Measurements from ENCODE around the gene MYT1. TPM values are rescaled to one million over a fixed set of nuclear protein-coding genes. Genes with fewer than 3 reads are reported as not detected.

The MYT1 gene
- total RNA-seq, 1 donor from 2014 or later = 0.34 TPM

DNA sequence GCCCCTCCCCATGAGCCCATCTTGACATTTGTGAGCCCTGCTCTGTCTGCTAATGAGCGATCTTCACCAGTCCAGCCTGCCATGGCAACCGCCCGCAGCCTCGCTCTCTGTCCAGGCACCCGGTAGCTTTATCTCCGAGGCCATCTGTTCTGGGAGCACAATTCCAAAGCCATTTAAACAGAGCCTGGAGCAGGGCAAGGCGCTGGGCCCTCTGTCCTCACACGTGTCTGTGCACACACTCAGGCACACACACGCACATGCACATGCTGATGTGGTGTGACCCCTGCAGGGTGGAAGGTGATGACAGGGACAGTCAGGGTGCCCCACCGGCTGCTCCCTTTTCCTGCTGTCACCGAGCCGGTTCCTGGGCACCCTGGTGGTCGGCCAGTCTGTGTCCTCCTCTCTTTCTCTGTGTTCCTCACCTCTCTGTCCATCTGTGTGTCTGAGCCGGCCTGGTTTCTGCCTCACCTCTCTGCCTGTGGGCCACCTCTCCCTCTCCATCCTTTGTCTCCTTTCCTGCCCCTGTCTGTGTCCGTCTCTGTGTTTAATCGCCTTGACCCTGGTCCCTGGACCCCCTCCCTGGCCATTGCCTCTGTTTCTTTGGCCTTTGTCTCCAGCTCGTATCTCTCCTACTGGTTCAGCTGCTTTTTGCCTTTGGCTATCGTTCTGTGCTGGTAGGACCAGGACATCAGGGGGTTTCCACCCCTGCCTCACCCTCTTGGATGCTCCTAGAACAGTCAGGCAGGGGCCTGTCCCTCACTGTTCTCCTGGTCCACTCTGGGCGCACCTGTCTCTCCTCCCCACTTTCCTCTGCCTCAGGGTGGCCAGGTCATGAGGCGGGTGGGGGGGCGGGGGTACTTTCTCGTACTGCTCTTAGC lies 8.8 kb upstream of the MYT1 start:
- Mint-ChIP-seq H3K27ac (no peak overlapping the region), H3K4me1 (peaks cover 15% of the 10 kb centered on the region), H3K4me3 (no peak overlapping the region), H3K27me3 (ENCODE audit: low read depth) (peaks cover 36% of the 10 kb centered on the region), H3K36me3 (no peaks in the 10 kb centered on the region), H3K9me3 (no peaks in the 10 kb centered on the region)
- TF ChIP-seq CTCF (IDR thresholded peaks at IDR 0.05; ENCODE audit: unreplicated experiment) = no peak
- DNase-seq (ENCODE audit: low spot score in 2 of 2, unreplicated experiment in 2 of 2) = no peak

- H3K4me3 Mint-ChIP-seq = no peak overlapping the region
- DNase-seq (ENCODE audit: low spot score in 2 of 2, unreplicated experiment in 2 of 2) = no peak
- H3K9me3 Mint-ChIP-seq = no peaks in the 10 kb centered on the region
- peaks cover 15% of the 10 kb centered on the region for H3K4me1 Mint-ChIP-seq
- TF ChIP-seq CTCF (IDR thresholded peaks at IDR 0.05; ENCODE audit: unreplicated experiment) = no peak
- H3K27ac Mint-ChIP-seq = no peak overlapping the region
- no peaks in the 10 kb centered on the region for H3K36me3 Mint-ChIP-seq
- H3K27me3 Mint-ChIP-seq (ENCODE audit: low read depth) = peaks cover 37% of the 10 kb centered on the region
Measured at GRCh38 chr20:64156136-64156885, 7.9 kb upstream of the MYT1 start.

DNA sequence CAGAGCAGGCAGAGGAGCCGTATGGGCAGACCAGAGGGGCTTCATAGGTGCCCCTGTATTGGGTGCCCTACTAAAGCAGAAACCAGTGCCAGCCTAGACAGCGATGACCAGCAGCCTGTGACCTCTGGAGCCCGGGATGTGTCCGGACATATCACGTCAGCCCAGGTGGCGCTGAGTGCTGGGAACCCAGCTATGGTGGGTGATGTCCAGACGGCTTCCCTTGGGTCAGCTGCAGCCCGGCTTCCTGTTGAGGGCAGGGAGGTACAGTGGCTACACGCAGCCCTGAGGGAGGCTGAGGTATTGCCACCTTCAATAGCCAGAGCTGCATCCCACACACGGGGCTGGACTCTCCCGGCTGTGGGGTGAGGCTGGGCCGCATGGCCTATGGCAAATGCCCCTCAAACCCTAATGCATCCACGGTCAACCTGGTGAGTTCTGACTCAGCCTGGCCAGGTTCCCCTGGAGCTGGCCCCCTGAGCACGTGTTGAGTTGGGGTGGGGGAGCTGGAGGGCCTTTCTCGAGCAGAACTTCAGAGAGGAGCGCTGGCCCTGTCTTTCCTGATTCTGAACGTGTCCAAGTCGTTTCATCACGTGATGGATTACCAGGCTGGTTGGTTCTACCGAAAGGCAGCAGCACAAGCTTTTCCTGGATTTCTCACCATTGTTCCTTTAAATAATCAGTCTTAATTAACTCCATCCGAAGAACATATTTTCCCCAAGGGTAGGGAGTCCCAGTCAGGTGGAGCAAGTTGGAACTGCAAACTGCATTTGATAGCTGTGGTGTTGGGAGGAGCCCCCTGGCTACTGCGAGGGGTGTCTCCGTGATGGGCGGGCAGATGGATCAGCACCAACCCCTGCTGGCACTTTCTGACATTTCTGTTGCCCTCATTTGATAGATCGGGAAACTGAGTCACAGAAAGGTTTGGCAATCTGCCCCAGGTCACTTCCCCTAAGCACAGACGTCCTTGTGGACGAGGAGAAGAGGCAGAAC lies 7.1 kb upstream of the MYT1 start:
- no peak for TF ChIP-seq CTCF (IDR thresholded peaks at IDR 0.05; ENCODE audit: unreplicated experiment)
- DNase-seq (ENCODE audit: low spot score in 2 of 2, unreplicated experiment in 2 of 2) = no peak
- H3K27ac Mint-ChIP-seq = no peak overlapping the region
- no peak overlapping the region for H3K4me3 Mint-ChIP-seq
- H3K4me1 Mint-ChIP-seq = peaks cover 17% of the 10 kb centered on the region
- no peaks in the 10 kb centered on the region for H3K9me3 Mint-ChIP-seq
- no peaks in the 10 kb centered on the region for H3K36me3 Mint-ChIP-seq
- peaks cover 46% of the 10 kb centered on the region for H3K27me3 Mint-ChIP-seq (ENCODE audit: low read depth)

DNA sequence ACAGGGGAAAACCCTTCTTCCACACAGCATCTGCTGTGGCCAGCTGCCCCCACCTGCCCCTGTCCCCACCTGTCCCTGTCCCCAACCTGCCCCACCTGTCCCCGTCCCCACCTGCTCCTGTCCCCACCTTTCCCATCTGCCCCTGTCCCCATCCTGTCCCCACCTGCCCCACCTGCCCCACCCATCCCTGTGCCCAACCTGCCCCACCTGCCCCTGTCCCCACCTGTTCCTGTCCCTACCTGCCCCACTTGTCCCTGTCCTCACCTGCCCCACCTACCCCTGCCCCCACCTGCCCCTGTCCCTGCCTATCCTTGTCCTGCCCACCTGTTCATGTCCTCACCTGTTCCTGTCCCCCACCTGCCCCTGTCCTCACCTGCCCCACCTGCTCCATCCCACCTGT lies 6.4 kb upstream of the MYT1 start:
- Mint-ChIP-seq H3K27ac (no peak overlapping the region), H3K36me3 (no peaks in the 10 kb centered on the region), H3K4me1 (peaks cover 15% of the 10 kb centered on the region), H3K4me3 (no peak overlapping the region), H3K9me3 (no peaks in the 10 kb centered on the region), H3K27me3 (ENCODE audit: low read depth) (peaks cover 53% of the 10 kb centered on the region)
- TF ChIP-seq CTCF (IDR thresholded peaks at IDR 0.05; ENCODE audit: unreplicated experiment) = no peak
- DNase-seq (ENCODE audit: low spot score in 2 of 2, unreplicated experiment in 2 of 2) = no peak
